NCI-H460 (cell line): ENCODE measurements around the gene SLC5A7. TPM values are rescaled to one million over a fixed set of nuclear protein-coding genes. Genes with fewer than 3 reads are reported as not detected.

Source experiments
- DNase-seq: peaks from one replicate; pipeline ENCODE4 v3.0.0-alpha.2; 2016; ENCODE audit warnings: low read depth; ENCODE audit errors: extremely low read depth
- total RNA-seq: library from RNA; depleted of rRNA; stranded (reverse); fragments of >200 nt; shearing (Covaris generic); gene quantifications from 2 replicates; pipeline ENCODE4 v1.2.3, GENCODE V29; 2014; rRNA removed

The SLC5A7 gene
- total RNA-seq, 1 experiment from 2014 or later = not detected

- no peak for DNase-seq
Observed at GRCh38 chr2:108061439-108062042, 75.2 kb downstream of the SLC5A7 start.

Other genes with a start within 250 kb of the SLC5A7 start
- 0.07 TPM in 1 of 2 replicates, not detected in the other for gene RGPD4, start 159.6 kb upstream of the SLC5A7 start, total RNA-seq